Measurements from ENCODE around the gene PSIP1.
"Not testable (repeated sequence)": the region's sequence is repeated elsewhere in the genome, so short reads cannot be mapped to it uniquely, and the experiment has no call there.

PSIP1 gene

DNA sequence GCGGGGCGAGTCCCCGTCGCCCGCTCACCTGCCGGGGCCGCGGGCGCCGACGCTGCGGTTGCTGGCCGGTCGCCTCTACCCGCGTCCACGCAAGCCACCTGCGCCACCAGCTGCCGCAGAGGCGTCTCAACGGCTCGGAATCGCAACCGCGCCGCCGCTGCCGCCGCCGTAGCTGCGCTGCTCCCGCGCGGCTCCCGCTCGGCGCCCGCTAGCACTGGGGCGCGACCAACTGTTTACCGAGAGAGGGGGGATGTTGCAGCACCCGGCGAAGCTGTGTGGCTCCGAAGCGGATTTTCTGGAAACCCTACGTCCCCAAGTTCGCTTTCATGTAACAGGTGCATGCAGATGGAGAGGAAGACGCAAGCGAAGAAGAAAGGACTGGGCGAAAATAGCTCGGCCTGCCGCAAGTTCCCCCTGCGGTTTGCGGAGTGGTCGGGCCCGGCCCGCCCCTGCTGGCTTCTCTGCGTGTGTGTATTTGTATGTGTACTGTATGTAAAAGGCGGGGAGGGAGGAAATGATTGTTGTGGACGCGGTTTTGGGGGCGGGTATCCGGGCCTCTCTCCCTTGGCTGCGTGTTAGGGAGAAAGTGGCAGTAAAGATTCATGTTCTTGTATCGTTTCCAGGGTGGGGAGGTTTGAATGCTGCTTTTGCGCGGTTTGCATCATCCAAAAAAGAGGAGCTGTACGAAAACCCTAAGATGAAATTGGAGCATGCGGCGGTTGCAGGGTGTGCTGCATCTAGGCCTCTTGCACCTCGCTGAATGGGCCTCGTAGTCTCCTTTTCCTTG is at the start of gene PSIP1:
TSS of gene PSIP1 (minus strand) at position 182 of the 787 bp plus-strand sequence. CDS start 782 bp downstream, outside the sequence.
- peak; percentile 72 to 75 for DNase-seq (ENCODE audit: low read depth in 2 of 2)

DNA sequence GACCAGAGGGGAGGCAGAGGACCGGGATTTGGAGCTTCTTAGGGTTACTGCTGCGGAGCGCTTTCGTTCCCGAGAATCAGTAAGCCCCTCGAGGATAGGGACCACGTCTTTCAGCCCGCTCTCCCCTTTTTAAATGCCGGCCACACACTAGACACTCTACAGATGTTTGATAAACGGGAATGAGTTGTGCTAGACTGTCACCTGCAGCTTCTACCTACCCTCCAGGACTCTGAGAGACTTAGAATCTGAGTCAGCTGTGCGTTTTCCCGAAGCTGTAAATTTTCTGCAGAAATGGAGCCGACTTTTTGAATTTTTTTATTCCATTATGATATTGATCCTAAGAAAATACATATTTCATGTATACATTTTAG is 42.7 kb upstream of the PSIP1 start:
- DNase-seq (ENCODE audit: low read depth in 2 of 2) = no peak

DNA sequence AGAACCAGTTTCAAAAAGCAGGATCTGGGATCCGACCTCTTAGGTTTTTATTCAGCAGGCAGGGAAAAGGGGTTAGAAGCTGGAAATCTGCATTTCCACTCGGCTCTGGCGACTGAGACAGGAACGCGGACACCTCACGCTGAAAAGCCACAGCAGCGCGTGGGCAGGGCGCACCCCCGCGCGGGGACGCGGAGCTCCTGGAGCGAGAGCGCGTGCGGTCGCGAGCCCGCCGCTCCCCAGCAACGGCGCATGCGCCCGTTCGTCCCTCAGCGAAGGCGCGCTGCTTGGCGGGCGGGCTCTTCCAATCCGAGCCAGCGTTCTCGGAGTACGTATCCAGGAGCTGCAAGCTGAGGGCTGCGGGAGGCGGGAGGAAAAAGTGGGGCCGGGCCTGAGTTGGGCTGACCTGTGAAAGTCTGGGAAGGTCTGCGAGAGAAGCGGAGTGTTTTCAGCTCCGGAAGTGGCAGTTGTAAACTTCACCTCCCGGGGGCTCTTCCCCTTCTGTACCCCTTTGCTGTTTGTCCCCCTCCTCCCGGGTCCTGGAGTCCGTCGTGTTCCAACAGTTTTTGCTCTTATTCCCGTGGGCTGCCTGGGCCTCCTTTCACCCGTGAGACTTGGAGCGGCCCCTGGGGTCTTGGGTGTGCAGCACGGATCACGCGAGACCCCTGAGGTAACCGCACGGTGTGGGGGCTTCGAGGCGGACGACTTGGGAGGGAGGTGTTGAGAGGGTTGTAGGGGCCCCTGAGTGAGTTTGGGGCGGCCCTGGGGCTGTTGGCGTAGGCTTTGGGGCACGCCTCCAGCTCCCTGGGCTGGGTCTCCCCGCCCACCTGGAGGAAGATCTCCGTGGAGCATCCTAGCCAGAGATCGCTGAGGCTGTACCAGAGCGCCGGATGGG is 42.1 kb upstream of the PSIP1 start, which contains the start of gene CCDC171:
TSS of gene CCDC171 (plus strand) at position 408 of the 892 bp plus-strand sequence. CDS start 11,046 bp downstream, outside the sequence.
- peak; percentile 74 to 80 for DNase-seq (ENCODE audit: low read depth in 2 of 2)

DNA sequence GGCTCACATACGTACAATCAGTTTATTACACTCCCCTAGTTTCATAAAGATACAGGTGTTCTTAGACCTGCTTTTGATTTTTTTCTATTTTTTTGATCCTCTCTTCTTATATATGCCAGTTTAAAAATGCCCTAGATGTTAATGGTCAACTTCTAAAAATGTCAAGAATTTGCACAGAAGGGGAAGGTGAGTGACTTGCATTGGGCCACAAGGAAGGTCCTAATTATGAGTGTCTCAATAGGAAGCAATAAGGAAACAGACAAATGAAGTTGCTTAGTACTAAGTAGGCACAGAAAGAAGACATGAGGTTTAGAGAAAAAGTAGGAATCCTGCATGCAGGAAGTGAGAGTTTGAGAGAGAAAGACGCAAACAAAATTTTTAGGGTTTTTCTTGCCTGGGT is 38.8 kb upstream of the PSIP1 start:
- no peak for DNase-seq (ENCODE audit: low read depth in 2 of 2)

DNA sequence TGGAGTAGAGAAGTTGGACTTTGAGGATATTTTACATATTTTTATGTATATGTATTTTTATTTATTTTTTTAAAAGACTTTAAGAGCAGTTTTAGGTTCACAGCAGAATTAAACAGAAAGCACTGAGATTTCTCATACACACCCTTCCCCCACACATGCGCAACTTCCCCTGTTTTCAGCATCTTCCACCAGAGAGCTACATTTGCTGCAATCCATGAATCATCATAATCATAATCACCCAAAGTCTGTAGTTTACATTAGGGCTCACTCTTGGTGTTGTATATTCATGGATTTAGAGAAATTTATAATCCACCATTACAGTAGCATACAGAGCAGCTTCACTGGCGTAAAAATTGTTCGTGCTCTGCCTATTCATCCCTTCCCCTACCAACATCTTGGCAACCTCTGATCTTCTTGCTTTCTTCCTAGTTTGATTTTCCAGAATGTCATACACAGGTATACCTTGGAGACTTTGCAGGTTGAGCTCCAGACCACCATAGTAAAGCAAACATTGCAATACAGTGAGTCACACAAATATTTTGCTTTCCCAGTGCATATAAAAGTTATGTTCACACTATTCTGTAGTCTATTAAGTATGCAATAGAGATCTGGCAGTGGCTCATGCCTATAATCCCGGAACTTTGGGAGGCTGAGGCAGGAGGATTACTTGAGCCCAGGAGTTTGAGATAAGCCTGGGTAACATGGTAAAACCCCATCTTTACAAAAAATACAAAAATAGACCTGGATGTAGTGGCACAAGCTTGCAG is 32.5 kb upstream of the PSIP1 start:
- no peak for DNase-seq (ENCODE audit: low read depth in 2 of 2)

DNA sequence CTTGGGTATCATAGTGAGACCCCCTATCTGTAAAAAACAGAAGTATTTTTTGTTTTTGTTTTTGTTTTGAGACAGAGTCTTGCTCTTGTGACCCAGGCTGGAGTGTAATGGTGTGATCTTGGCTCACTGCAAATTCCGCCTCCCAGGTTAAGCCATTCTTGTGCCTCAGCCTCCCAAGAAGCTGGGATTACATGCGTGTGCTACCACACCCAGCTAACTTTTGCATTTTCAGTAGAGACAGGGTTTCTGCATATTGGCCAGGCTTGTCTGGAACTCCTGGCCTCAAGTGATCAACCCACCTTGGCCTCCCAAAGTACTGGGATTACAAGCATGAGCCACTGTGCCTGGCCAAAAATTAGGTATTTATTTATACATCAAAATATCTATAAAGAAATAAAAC is 31.9 kb upstream of the PSIP1 start:
- DNase-seq (ENCODE audit: low read depth in 2 of 2) = no peak

DNA sequence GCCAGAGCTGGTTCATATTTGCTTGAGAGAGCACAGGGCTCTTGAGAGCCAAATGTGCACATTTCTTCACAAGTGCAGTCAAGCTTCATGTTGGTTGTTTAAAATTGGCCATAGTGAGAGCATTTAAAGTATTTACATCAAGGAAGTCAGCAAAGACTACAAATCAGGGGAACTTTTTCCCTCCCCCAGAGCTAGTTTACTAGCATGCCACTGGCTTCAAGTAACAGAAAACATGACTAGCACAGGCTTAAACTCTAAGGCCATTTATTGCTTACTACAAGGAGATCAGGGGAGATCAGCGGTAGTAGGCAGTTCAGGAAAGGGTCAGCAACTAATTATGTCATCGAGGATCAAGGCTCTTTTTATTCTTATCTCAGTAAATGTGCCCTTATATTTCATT is 31.1 kb upstream of the PSIP1 start:
- DNase-seq (ENCODE audit: low read depth in 2 of 2) = no peak

DNA sequence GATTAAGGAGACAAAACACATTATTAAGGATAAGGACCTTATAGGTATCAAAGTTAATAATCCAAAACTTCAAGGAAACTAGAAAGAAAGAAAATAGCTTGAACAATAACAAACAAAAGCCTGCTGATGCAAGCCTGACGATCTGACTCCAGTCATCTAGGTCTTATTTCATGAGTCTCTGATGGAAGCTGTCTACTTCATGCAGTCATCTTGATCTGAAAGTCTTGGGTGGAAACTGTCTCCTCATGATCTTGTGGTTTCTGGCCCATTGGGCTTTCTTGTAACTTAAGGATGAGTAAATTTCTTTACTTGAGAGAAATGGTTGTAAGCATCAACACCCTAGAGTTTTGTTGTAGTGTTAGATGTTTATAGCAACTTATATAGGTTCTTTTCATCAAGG is 20.6 kb upstream of the PSIP1 start:
- DNase-seq (ENCODE audit: low read depth in 2 of 2) = no peak

DNA sequence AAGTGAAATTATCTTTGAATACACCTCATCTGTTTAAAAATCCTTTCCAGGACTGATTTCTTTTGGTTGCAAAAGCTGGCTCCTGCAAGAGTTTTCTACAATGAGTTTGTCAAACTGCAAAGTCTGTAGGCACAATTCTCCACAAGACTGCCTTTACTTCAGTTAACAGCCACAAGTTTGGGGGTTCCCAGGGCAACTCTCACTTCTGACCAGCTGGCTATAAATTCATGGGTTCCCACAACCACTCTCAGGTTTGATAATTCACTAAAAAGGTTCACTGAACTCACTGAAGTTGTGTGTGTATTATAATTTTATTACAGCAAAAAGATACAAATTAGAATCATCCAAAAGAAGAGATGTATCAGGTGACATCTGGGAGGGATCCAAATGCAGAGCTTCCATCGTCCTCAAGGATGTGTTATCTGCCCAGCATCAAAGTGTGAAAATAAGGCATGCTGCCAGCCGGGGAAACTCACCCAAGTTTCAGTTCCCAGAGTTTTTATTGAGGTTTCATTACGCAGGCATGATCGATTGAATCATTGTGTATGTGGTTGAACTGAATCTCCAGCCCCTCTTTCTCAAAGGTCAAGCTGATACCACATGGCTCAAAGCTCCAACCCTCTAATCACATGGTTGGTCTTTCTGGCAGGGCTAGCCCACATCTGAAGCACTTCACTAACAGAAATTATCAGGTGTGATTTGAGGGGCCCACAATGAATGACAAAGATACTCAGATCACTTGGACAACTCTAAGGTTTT is 19.0 kb upstream of the PSIP1 start:
- no peak for DNase-seq (ENCODE audit: low read depth in 2 of 2)

DNA sequence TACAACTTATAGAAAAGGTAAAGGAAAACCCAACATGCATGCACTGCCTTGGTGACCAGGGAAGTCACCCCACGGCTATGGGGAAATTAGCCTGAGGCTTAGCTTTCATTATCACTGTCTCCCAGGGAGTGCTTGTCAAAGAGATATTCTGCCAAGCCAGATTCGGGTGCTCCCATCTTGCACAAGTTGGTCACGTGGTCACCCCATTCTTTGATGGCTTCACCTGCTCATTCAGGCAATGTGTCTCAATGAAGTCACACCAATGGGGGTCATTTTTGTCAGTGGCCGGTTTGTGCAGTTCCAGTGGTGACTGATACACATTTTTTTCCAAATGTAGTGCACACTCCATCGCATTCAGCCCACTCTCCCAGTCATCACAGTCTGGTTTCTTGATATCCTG is 16.3 kb upstream of the PSIP1 start:
- not testable (repeated sequence) for DNase-seq (ENCODE audit: low read depth in 2 of 2)

DNA sequence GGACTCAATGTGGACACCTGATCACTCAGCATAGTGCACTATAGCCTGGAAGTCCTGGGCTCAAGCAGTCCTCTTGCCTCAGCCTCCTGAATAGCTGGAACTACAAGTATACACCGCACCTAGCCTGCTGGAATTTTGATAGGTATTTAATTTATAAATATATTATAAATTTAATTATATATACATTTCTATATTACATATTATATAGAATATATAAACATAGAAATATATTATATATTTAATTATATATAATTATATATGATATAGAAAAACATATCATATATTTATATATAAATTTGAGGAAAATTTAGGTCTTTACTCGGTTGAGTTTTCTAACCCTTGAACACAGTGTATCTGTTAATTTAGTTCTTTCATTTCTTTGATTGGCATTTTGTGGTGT is 15.2 kb upstream of the PSIP1 start:
- no peak for DNase-seq (ENCODE audit: low read depth in 2 of 2)

DNA sequence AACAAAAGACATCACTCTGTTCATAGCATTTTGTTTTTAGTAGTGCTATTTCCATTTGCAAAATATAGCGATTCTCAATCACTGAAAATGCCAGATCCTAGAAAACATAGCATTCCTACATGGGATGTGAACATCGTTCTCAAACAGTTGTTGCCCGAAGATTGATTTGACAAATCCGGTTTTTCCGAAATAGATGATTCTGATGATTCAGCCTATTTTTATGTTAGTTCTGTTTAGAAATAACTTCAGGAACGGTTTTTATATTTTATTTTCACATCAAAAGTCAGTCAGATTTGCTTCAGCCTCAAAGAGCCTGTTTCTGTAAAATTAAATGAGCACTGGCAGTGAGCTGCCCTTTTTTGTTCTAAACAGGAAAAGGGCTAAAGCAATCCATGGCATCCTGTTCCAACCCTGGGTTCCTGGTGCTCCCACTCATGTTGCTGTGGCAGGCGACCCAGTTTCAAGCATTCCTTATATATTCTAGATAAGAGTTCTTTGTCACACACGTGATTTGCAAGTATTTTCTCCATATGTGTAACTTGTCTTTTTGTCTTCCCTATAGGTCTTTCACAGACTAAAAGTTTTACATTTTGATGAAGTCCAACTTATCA is 14.2 kb upstream of the PSIP1 start:
- DNase-seq (ENCODE audit: low read depth in 2 of 2) = no peak

DNA sequence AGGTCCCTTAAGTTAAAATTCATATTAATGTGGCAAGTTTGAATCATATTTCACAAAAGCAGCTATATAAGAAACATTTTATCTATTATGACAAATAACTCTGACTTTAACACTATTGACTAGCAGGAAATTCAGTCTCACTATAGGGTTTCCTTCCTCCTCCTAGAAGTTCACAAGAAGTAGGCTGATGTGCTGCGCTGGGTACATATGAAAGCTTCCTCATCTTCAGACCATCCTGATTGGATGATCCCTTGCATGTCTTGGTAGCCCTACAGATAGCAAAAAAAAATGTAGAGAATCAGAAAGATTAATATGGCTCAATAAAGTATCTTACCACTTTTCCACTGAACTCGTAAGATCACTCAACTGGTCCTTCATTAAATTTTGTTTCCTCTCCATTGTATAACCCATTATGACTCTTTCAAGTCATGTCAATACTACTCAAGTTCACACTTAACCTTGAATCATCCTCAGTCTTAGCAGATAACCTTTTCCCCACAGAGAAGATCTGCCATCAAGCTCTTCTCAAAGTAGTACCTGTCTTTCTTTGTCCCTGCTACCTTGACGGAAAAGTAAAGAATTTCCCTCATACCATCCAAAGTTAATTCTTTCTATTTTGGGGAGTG is 11.5 kb upstream of the PSIP1 start:
- DNase-seq (ENCODE audit: low read depth in 2 of 2) = no peak

DNA sequence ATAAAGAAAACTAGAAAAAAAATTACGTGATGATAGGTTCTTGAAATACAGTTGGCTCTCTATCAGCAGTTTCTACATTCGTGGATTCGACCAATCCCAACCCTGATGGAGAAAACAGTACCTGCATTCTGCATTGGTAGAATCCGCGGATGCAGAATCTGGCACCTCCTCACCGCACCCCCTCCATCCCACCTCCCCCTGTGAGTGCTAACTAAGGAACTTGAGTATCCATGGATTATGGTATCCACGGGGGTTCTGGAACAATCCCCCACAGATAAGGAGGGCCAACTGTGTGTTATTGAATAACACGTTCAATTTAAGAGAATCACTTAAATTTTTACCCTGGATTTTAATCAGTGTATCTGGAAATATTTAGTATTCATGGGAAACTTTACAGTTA is 10.5 kb upstream of the PSIP1 start:
- DNase-seq (ENCODE audit: low read depth in 2 of 2) = no peak

DNA sequence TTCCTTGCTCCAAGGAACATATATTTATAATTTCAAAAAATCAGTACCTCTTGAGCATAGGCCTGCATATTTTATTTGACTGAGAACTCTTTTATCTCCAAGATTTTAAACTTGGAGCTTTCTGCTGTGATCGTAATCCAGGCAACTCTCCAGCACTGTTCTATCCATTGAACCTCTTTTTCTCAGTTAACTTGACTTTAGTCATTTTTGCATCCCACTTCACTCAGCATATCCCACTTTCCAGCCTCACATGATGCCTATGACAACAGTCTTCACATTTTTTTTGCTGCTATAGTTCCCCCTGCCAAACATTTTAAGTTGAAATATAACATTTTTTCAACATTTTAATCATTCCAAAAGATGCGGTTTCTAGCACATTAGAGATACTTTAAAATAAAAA is 9.1 kb upstream of the PSIP1 start:
- DNase-seq (ENCODE audit: low read depth in 2 of 2) = no peak

DNA sequence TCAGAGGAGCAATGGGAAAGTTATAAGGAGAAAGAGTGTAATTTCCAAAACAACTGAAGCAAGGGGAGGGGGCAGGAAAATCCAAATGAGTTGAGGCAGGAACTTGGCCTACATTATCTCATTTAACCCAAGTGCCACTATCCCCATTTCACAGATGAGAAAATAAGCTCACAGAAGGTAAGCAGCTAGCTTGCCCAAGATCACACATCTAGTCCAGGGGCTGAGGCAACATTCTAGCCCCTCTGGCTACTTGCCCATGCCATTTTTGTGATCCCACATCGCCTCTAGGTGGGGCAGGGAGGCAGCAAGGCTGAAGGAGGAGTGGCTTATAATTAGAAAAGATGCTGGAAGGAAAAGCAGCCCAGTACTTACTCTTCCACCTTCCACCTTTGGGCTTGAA is 2.6 kb upstream of the PSIP1 start:
- no peak for DNase-seq (ENCODE audit: low read depth in 2 of 2)

DNA sequence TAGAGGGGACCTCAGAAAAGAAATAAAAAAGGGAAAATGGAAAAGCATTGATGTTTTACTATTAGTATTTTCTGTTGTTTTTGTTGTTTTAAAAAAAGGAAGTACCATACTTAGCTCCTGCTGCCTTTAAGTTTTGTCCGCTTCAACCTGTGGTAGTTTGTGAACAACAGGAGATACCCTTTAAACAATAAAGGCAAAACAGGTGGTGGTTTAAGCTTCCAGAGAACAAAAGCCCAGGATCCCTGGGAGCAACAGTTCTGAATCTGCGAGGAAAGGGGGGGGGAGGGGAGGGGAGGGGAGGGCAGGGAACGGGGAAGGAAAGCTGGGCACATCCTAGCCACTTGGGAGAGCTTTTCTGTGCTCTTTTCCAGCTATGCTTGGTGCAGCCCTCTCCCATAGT is 2.1 kb upstream of the PSIP1 start:
- DNase-seq (ENCODE audit: low read depth in 2 of 2) = no peak

DNA sequence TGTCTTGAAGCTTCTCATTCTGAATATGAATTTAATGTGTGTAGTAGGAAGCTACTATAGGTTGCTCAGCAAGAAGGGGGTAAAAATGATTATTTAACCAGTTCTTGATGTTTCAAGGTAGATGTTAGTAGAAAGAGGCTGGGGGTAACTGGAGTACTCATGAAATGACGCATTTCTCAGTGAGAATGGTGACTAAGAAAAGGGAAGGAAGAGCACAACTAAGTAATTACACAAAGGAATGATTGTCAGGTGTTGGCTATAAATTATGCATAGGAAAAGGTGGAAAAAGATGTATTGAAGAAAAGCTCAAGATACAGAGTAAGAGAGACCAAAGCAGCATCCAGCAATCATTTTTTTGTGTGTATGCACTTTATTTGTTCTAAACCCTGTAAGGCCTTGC is 1.4 kb upstream of the PSIP1 start:
- DNase-seq (ENCODE audit: low read depth in 2 of 2) = no peak

DNA sequence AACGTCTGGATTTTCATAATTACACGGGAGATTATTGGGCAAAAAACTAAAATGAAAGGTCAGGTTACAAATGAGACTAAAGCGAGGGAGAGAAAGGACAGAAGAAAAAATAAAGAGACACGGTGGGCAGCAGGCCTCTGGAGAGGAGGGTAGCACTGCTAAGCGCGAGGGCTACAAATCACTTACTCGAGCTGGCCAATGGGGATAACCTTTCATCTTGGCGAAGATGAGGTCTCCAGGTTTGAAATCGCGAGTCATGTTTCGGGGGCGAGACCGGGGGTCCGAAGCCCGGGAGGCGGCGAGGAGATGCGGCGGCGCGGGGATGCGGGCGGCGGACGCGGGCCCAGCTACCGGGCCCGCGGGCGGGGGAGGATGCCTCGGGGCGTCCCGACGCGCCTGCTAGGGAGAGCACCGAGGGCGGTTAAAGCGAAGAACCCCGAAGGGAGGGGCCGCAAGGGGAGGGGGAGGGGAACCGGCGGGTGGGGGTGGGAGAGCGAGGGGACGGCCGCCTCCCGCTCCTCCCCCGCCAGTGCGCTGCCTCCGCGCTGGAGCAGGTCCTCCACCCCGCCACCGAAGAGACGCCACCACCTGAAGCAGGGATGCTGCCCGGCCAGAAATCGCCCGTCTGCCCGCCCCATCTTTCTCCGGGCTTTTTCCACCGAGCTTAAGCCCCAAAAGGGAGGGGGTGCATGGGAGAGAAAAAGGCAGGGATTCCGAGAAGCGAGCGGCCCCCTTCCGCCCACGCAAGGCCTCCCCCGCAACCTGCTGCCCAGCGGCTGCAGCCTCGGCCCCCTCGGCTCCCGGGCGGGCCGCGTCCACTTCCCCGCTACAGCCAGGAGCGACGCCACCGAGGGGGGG is 610 bp downstream of the PSIP1 start:
- peak; percentile 60 to 65 for DNase-seq (ENCODE audit: low read depth in 2 of 2)

DNA sequence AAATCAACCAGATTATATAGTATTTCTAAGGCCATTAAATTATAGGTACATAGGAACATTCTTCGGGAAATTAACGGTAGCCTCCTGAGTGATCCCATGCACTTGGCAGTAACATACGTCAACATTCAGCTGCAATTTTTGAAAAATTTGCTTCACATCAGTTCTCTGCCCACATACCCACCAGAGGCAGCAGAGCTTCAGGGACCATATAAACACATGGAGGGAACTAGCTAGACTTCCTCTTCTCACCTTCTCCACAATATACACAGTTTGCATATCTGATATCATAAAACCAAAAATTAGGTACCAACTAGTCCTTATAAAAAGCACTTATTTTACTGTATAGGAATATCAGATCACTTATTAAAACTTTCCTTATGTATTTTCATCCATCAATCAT is 4.8 kb downstream of the PSIP1 start:
- DNase-seq (ENCODE audit: low read depth in 2 of 2) = no peak

Data from stimulated activated CD4-positive, alpha-beta T cell treated with anti-CD3 and anti-CD28 coated beads, Interleukin-1b, Interleukin-23, amount 100 ng/mL, for 4 hours (primary cell).